Spleen (tissue), 13 donors: ENCODE data around the gene HJV. TPM values are rescaled to one million over a fixed set of nuclear protein-coding genes. Genes with fewer than 3 reads are reported as not detected.
A peak's percentile ranks its signal among the peaks of the same experiment; 100 is the strongest.
"Not testable (repeated sequence)": the region's sequence is repeated elsewhere in the genome, so short reads cannot be mapped to it uniquely, and the experiment has no call there.

Source experiments
- DNase-seq: peaks from one replicate; pipeline ENCODE4 v3.0.0-alpha.2; 2020
- H3K27ac ChIP-seq, 8 donors: fragments of 200-600 bp; sonication (generic) in 7 of 8; 1 replicate in 4 of 8; 2 replicates in 4 of 8; pipeline versions ENCODE4 v1.5.0 to v1.8.0; 2016 to 2021; ENCODE audit warnings: inconsistent platforms in 4 of 8, mild to moderate bottlenecking in 4 of 8, moderate library complexity in 1 of 8
- H3K27me3 ChIP-seq, 7 donors: fragments of 200-600 bp; sonication (generic) in 6 of 7; replicated peaks in 1 of 7; 1 replicate in 4 of 7; 2 replicates in 3 of 7; pipeline versions ENCODE4 v1.5.0 to v1.8.0; 2016 to 2021; ENCODE audit warnings: inconsistent platforms in 3 of 7, mild to moderate bottlenecking in 1 of 7
- H3K36me3 ChIP-seq, 6 donors: fragments of 200-600 bp; sonication (generic) in 5 of 6; 1 replicate in 4 of 6; 2 replicates in 2 of 6; pipeline versions ENCODE4 v1.5.0 to v1.8.0; 2016 to 2021; ENCODE audit warnings: inconsistent platforms in 2 of 6
- H3K4me1 ChIP-seq, 6 donors: fragments of 200-600 bp; sonication (generic) in 5 of 6; 1 replicate in 3 of 6; 2 replicates in 3 of 6; pipeline versions ENCODE4 v1.5.0 to v1.8.0; 2016 to 2021; ENCODE audit warnings: inconsistent platforms in 3 of 6
- H3K4me3 ChIP-seq, 8 donors: fragments of 200-600 bp; sonication (generic) in 7 of 8; 1 replicate in 4 of 8; 2 replicates in 4 of 8; pipeline versions ENCODE4 v1.5.0 to v1.8.0; 2016 to 2021; ENCODE audit warnings: inconsistent platforms in 4 of 8, mild to moderate bottlenecking in 4 of 8, moderate library complexity in 2 of 8
- H3K9me3 ChIP-seq, 8 donors: fragments of 200-600 bp; sonication (generic) in 7 of 8; 1 replicate in 4 of 8; 2 replicates in 4 of 8; pipeline versions ENCODE4 v1.5.0 to v1.8.0; 2016 to 2021; ENCODE audit warnings: inconsistent platforms in 4 of 8
- CTCF ChIP-seq, 11 experiments: fragments of 200-600 bp in 7 of 11; fragments of 450-650 bp in 4 of 11; sonication (generic) in 4 of 11; IDR thresholded peaks in 8 of 11; conservative IDR thresholded peaks in 3 of 11; 1 replicate in 7 of 11; 2 replicates in 4 of 11; pipeline versions ENCODE4 v1.4.0 to v1.8.0; 2016 to 2021; ENCODE audit warnings: antibody characterized with exemption in 11 of 11, inconsistent platforms in 4 of 11, mild to moderate bottlenecking in 1 of 11
- POLR2A ChIP-seq, 3 donors: fragments of 450-650 bp; IDR thresholded peaks; one replicate each; pipeline ENCODE4 v1.5.1; 2017; ENCODE audit warnings: antibody characterized with exemption in 3 of 3, mild to moderate bottlenecking in 1 of 3
- POLR2AphosphoS5 ChIP-seq, 3 donors: sonication (generic); formaldehyde crosslinking; IDR thresholded peaks; one replicate each; pipeline ENCODE4 v1.5.1; 2017; ENCODE audit warnings: antibody characterized with exemption in 3 of 3
- WGBS, 5 donors: extraction: QIAGEN DNeasy Blood & Tissue Kit in 3 of 5; methylation state at CpG; one replicate each; pipeline versions ENCODE4 v1.1.5 to v1.1.7; 2013 to 2018; 5-methylcytosine and 5-hydroxymethylcytosine counted together
- intact Hi-C: fragments of 100-400 bp; cut with DNase I; formaldehyde crosslinking; loops from one replicate; pipeline ENCODE4 v1.15.0; 2023; ENCODE audit warnings: low total_unique reads
- long read RNA-seq, 2 donors: transcript quantifications; one replicate each; lab custom pipeline, GENCODE V29; 2026
- polyA plus RNA-seq, 3 donors: library from polyadenylated mRNA; stranded (reverse); fragments of 200-250 nt; gene quantifications; one replicate each; pipeline ENCODE4 v1.2.1, GENCODE V29; 2013
- total RNA-seq, 7 donors: library from RNA; depleted of rRNA in 3 of 7; stranded (reverse); fragments of >200 nt in 3 of 7; fragmentation: NEBNext Ultra II Directional in 4 of 7; extraction: Animal tissue kit (Norgen Biotek cat#: 25700) in 4 of 7; gene quantifications; one replicate each; pipeline versions ENCODE4 v1.1.0 to v1.2.1, GENCODE V29; 2016 to 2021
- donor health status: healthy with polysubstance abuse.
- donor health status: DM: no; HTN: no; CAD: no; lungs with moderate emphysema.
- donor health status: DM: no; HTN: no; CAD: no.
- donor health status: Bipolar disorder and iron deficiency.
- donor health status: healthy.
- donor health status: DM: no; HTN: no; CAD: no.
- donor health status: DM: yes; HTN: yes; CAD: no.

HJV gene
- total RNA-seq (not detected), polyA plus RNA-seq (not detected)
- long read RNA-seq, donor 1 = 0 reads
- long read RNA-seq, donor 2 = 0 reads

- peaks cover 3 to 48% (median 25%) of the 10 kb centered on the region in 7 donors for H3K27me3 ChIP-seq
- peaks cover 5 to 15% (median 12%) of the 10 kb centered on the region in 6 donors for H3K4me1 ChIP-seq
- H3K36me3 ChIP-seq = no peaks in the 10 kb centered on the region
- H3K4me3 ChIP-seq = no peak within 1 kb of the TSS
- H3K27ac ChIP-seq = no peak within 1 kb of the TSS
- DNase-seq = no peak
- intact Hi-C loops = no loop called here
- TF ChIP-seq POLR2A (IDR thresholded peaks at IDR 0.05) = no peak
- TF ChIP-seq CTCF (IDR thresholded peaks at IDR 0.05 in 8 of 11, conservative IDR thresholded peaks at IDR 0.05 in 3 of 11) = no peak
- no peak for TF ChIP-seq POLR2AphosphoS5 (IDR thresholded peaks at IDR 0.05)
- H3K9me3 ChIP-seq = no peaks in the 10 kb centered on the region
- WGBS, 5 donors = 65 to 80% (median 78%) methylated on average over 5 of the region's 5 CpGs
Measured at GRCh38 chr1:146021622-146022402, at the start of gene HJV. HJV (minus strand) TSS chr1:146021735; CDS start chr1:146020231, 1,504 bp downstream.

GRCh38 chr1:146059148-146059547, 37.6 kb upstream of the HJV start:
- DNase-seq, H3K4me1 ChIP-seq, intact Hi-C loops, H3K9me3 ChIP-seq, H3K27ac ChIP-seq, H3K4me3 ChIP-seq, H3K27me3 ChIP-seq, H3K36me3 ChIP-seq: not testable (repeated sequence)
- WGBS, 5 donors = 68 to 93% (median 73%) methylated on average over 3 to 5 of the region's 5 CpGs

GRCh38 chr1:146051852-146052676, 30.5 kb upstream of the HJV start:
- WGBS, 5 donors = 1 to 7% (median 2%) methylated on average over 39 to 47 of the region's 47 CpGs

GRCh38 chr1:146051452-146051851, 29.9 kb upstream of the HJV start:
- H3K27ac ChIP-seq = peak overlapping the region; percentile 69 to 89 (median 83)
- no peak for DNase-seq
- H3K4me3 ChIP-seq = peak overlapping the region in 6 of 8 donors; percentile 24 to 58 (median 30)
- 58 to 71% (median 63%) methylated on average over 15 of the region's 15 CpGs for WGBS, 5 donors
- intact Hi-C loops = no loop called here
- no peaks in the 10 kb centered on the region for H3K36me3 ChIP-seq
- H3K27me3 ChIP-seq = no peaks in the 10 kb centered on the region
- TF ChIP-seq POLR2AphosphoS5 (IDR thresholded peaks at IDR 0.05) (no peak), POLR2A (IDR thresholded peaks at IDR 0.05) (no peak), CTCF (IDR thresholded peaks at IDR 0.05 in 8 of 11, conservative IDR thresholded peaks at IDR 0.05 in 3 of 11) (no peak)
- H3K9me3 ChIP-seq = no peaks in the 10 kb centered on the region
- H3K4me1 ChIP-seq = peaks cover 0 to 19% (median 9%) of the 10 kb centered on the region in 6 donors

More at GRCh38 chr1:146051852-146052676, 30.5 kb upstream of the HJV start:
- H3K4me1 ChIP-seq = peaks cover 0 to 19% (median 9%) of the 10 kb centered on the region in 6 donors
- H3K36me3 ChIP-seq, H3K27me3 ChIP-seq, intact Hi-C loops, H3K9me3 ChIP-seq: not testable (repeated sequence)
- DNase-seq = peak; percentile 92
- H3K4me3 ChIP-seq = peak overlapping the region; percentile 3 to 58 (median 28)
- TF ChIP-seq POLR2AphosphoS5 (IDR thresholded peaks at IDR 0.05) (peak; percentile 64 to 97 (median 81)), POLR2A (IDR thresholded peaks at IDR 0.05) (peak in 2 of 3 donors; percentile 64 to 77)
- H3K27ac ChIP-seq = peak overlapping the region; percentile 69 to 89 (median 83)

- H3K9me3 ChIP-seq, intact Hi-C loops, H3K27ac ChIP-seq, DNase-seq, H3K36me3 ChIP-seq, H3K27me3 ChIP-seq, H3K4me3 ChIP-seq: not testable (repeated sequence)
- peaks cover 0 to 19% (median 9%) of the 10 kb centered on the region in 6 donors for H3K4me1 ChIP-seq
- 74 to 89% (median 81%) methylated on average over 3 of the region's 3 CpGs for WGBS, 5 donors
Measured at GRCh38 chr1:146050652-146050963, 29.1 kb upstream of the HJV start.

- H3K36me3 ChIP-seq, intact Hi-C loops, H3K27me3 ChIP-seq, H3K4me3 ChIP-seq, H3K27ac ChIP-seq, DNase-seq, H3K9me3 ChIP-seq: not testable (repeated sequence)
- H3K4me1 ChIP-seq = peaks cover 0 to 19% (median 9%) of the 10 kb centered on the region in 6 donors
- WGBS, 5 donors = 91 to 96% (median 94%) methylated on average over 12 of the region's 12 CpGs
Measured at GRCh38 chr1:146049866-146050651, 28.5 kb upstream of the HJV start.
